ENCODE data around the gene TMEM38A.

- TF ChIP-seq EP300 (IDR thresholded peaks at IDR 0.05) (no peak), CTCF (IDR thresholded peaks at IDR 0.05) (no peak), POLR2A (IDR thresholded peaks at IDR 0.05) (no peak), POLR2AphosphoS5 (IDR thresholded peaks at IDR 0.05) (no peak)
Observed at GRCh38 chr19:16631465-16631864, 29.5 kb upstream of the TMEM38A start.

Measured in suprapubic skin (tissue), 4 donors.